ENCODE results near the gene B4GALT2. TPM values are rescaled to one million over a fixed set of nuclear protein-coding genes. Genes with fewer than 3 reads are reported as not detected.

The B4GALT2 gene
- total RNA-seq, 1 experiment from 2014 or later, result 76.8 TPM

DNA sequence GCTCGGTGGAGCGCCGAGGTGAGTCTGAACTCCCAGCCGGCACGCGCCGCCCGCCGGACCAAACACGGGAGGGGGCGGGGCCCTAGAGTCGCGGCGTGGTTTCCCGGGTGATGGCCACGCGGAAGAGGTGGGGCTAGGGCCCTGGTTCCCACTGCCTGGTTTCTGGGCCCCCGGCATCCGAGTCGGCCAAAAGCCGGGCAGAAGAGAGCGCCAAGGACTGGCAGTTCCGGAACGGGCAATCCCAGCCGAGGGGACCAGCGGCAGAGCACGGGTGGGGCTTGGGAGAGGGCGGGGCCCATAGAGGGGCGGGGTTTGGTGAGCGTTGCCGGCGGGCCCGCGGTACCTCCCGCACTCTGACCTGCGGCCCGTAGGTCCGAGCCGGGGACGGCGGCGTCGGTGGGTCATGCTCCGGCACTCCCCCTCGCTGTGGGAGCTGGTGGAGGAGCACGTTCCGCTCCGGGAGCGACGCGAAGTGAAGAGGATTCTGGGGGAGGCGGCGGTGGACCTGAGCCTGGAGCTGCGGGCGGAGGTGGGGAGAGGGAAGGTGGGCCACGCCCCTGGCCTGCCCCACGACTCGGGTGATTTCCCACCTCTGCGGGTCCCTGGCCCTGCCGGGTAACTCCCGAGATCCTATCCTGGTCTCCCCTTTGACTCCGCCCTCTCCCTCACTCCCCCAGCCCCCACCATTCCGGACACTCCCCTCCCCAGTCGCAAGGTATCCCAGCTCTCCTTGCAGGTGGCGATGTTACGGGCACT, 12.6 kb downstream of the B4GALT2 start, which contains the start of gene CCDC24 (continued):
- TF ChIP-seq SIN3A (IDR thresholded peaks at IDR 0.05; ENCODE audit: low read depth), result peak; percentile 82
- no peak for TF ChIP-seq RAD21 (IDR thresholded peaks at IDR 0.05; ENCODE audit: low read depth)
- TF ChIP-seq, protein P1, sequence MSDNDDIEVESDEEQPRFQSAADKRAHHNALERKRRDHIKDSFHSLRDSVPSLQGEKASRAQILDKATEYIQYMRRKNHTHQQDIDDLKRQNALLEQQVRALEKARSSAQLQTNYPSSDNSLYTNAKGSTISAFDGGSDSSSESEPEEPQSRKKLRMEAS (IDR thresholded peaks at IDR 0.05), result peak; percentile 90
- no peak for TF ChIP-seq ZNF274 (IDR thresholded peaks at IDR 0.05; ENCODE audit: low read depth, low read length)

DNA sequence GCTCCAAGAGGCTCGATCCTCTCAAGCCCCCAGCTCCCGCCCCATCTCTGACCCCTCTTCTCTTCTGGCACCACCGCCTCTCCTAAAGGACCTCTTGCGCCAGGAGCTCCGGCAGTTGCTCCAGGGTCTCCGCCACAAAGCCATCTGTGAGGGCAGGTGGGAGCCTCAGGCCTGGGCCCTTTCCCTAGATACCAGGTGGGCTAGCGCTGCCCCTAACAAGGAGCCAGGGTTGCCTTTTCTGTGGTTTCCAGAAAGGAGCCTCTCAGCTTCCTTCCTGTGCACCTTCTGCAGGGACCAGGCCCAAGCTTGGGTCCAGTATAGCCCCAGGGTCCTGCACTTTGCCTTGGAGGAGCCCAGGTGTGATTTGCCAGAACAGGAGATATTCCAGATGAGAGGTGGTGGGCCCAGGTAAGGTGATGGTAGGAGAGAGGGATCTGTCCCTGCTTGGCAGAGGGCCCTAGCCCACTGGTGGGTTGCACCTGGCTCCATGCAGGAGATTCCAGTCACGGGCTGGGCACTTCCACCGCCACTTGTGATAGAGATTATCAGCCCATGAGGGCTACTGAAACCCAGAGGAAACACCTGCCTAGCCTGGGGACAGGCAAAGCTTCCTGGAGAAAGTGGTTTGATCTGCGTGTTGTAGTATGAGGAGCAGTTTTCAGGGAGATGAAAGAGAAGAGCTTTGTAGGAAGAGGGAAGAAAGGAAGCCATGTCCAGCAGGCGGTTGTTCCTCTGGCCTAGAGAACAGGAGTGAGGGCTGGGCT, 13.4 kb downstream of the B4GALT2 start:
- Histone ChIP-seq H3K36me3 (ENCODE audit: control insufficient read depth in 1 of 2, insufficient read depth in 2 of 2, low read length in 2 of 2) (peaks cover 0 to 5% of the 10 kb centered on the region in 2 experiments; a peak in 2 of 4 replicates), H4K20me1 (ENCODE audit: insufficient read depth) (no peaks in the 10 kb centered on the region), H3K9me3 (ENCODE audit: control insufficient read depth in 1 of 2, insufficient read depth in 1 of 2, low read depth in 1 of 2, low read length in 2 of 2) (no peaks in the 10 kb centered on the region), H3K9ac (ENCODE audit: low read length) (peak overlapping the region; percentile 80), H3K27ac (ENCODE audit: low read depth, low read length) (peak overlapping the region; percentile 82), H2AFZ (ENCODE audit: low read depth, low read length, poor library complexity, severe bottlenecking) (no peak overlapping the region), H3K27me3 (ENCODE audit: insufficient read depth, low read length) (no peaks in the 10 kb centered on the region), H3K79me2 (ENCODE audit: insufficient read depth, low read length) (no peaks in the 10 kb centered on the region), H3K9me2 (ENCODE audit: insufficient read depth) (no peaks in the 10 kb centered on the region), H3K4me3 (replicated peaks in 1 of 2; ENCODE audit: low read depth in 1 of 2, low read length in 2 of 2) (peak overlapping the region; percentile 63 to 72), H3K4me2 (ENCODE audit: low read length) (peak overlapping the region; percentile 91), H3K4me1 (ENCODE audit: control insufficient read depth in 1 of 2, insufficient read depth in 2 of 2, low read length in 2 of 2) (peaks cover 10 to 39% of the 10 kb centered on the region in 2 experiments)
- ChIA-PET CTCF (interaction anchor here (1.4 to 3.3 kb wide), 3 partner anchors 12 to 56 kb away, joined by 4 to 13 read pairs (median 6); no protein-coding TSS in a partner anchor), POLR2A (interaction anchor here (1.0 to 1.2 kb wide), 3 partner anchors 229 to 342 kb away, joined by 3 read pairs; partner anchors contain the start of gene KDM4A), RAD21 (ENCODE audit: low non-redundant PET in 1 of 2, low total read pairs in 2 of 2, uncharacterized antibody in 2 of 2, unreplicated experiment in 2 of 2) (interaction anchor here in 1 of 2 experiments (0.5 to 1.6 kb wide), 3 partner anchors 23 to 229 kb away, joined by 3 to 5 read pairs (median 3); partner anchors contain the start of gene DPH2)
- BruUV-seq (replicated peaks), result no TSS peak
- no peak for TF ChIP-seq POLR2A (IDR thresholded peaks at IDR 0.05; ENCODE audit: borderline replicate concordance, extremely low read depth, insufficient read depth, insufficient read length)
- TF ChIP-seq, protein P2, sequence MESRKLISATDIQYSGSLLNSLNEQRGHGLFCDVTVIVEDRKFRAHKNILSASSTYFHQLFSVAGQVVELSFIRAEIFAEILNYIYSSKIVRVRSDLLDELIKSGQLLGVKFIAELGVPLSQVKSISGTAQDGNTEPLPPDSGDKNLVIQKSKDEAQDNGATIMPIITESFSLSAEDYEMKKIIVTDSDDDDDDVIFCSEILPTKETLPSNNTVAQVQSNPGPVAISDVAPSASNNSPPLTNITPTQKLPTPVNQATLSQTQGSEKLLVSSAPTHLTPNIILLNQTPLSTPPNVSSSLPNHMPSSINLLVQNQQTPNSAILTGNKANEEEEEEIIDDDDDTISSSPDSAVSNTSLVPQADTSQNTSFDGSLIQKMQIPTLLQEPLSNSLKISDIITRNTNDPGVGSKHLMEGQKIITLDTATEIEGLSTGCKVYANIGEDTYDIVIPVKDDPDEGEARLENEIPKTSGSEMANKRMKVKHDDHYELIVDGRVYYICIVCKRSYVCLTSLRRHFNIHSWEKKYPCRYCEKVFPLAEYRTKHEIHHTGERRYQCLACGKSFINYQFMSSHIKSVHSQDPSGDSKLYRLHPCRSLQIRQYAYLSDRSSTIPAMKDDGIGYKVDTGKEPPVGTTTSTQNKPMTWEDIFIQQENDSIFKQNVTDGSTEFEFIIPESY (IDR thresholded peaks at IDR 0.05; ENCODE audit: extremely low read depth, insufficient replicate concordance, low read length), result no peak
- TF ChIP-seq, protein P3, sequence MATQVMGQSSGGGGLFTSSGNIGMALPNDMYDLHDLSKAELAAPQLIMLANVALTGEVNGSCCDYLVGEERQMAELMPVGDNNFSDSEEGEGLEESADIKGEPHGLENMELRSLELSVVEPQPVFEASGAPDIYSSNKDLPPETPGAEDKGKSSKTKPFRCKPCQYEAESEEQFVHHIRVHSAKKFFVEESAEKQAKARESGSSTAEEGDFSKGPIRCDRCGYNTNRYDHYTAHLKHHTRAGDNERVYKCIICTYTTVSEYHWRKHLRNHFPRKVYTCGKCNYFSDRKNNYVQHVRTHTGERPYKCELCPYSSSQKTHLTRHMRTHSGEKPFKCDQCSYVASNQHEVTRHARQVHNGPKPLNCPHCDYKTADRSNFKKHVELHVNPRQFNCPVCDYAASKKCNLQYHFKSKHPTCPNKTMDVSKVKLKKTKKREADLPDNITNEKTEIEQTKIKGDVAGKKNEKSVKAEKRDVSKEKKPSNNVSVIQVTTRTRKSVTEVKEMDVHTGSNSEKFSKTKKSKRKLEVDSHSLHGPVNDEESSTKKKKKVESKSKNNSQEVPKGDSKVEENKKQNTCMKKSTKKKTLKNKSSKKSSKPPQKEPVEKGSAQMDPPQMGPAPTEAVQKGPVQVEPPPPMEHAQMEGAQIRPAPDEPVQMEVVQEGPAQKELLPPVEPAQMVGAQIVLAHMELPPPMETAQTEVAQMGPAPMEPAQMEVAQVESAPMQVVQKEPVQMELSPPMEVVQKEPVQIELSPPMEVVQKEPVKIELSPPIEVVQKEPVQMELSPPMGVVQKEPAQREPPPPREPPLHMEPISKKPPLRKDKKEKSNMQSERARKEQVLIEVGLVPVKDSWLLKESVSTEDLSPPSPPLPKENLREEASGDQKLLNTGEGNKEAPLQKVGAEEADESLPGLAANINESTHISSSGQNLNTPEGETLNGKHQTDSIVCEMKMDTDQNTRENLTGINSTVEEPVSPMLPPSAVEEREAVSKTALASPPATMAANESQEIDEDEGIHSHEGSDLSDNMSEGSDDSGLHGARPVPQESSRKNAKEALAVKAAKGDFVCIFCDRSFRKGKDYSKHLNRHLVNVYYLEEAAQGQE (IDR thresholded peaks at IDR 0.05; ENCODE audit: low read depth), result no peak
- TF ChIP-seq ELF1 (IDR thresholded peaks at IDR 0.05; ENCODE audit: borderline replicate concordance, low read depth), result no peak
- no peak for TF ChIP-seq CEBPB (IDR thresholded peaks at IDR 0.05; ENCODE audit: low read depth)
- TF ChIP-seq CBX3 (IDR thresholded peaks at IDR 0.05; ENCODE audit: low read depth), result no peak
- no peak for TF ChIP-seq TCF7L2 (IDR thresholded peaks at IDR 0.05; ENCODE audit: borderline replicate concordance, extremely low read depth, insufficient read depth, insufficient read length)
- no peak for TF ChIP-seq SP1 (IDR thresholded peaks at IDR 0.05; ENCODE audit: low read depth)
- no peak for TF ChIP-seq SIN3A (IDR thresholded peaks at IDR 0.05; ENCODE audit: low read depth)
- intact Hi-C loops (cut with micrococcal nuclease), result no loop called here
- DNase-seq (ENCODE audit: low read depth, low spot score), result no peak
- ATAC-seq, result no peak

Measured in HCT116 (cell line).